Measurements from ENCODE around the gene EGFL7.

Gene EGFL7

GRCh38 chr9:136711751-136712689, 49.3 kb downstream of the EGFL7 start, which contains the start of gene DIPK1B:
Gene DIPK1B, plus strand, starts transcription at chr9:136712572. Its CDS starts 94 bp downstream, at chr9:136712666.
- Histone ChIP-seq H3K9me3 (ENCODE audit: insufficient read depth, low read length) (no peaks in the 10 kb centered on the region), H3K36me3 (ENCODE audit: insufficient read depth, insufficient read length, low read length) (peaks cover 5% of the 10 kb centered on the region), H3K4me3 (ENCODE audit: insufficient read length, low read depth) (peak within 1 kb of the TSS; percentile 72), H3K4me1 (ENCODE audit: insufficient read depth, insufficient read length) (peaks cover 34% of the 10 kb centered on the region), H3K9ac (ENCODE audit: insufficient read length, low read depth) (peak within 1 kb of the TSS; percentile 87), H3K27me3 (ENCODE audit: insufficient read depth, insufficient read length) (peaks cover 9% of the 10 kb centered on the region)
- DNase-seq (ENCODE audit: low read depth, low spot score): no peak
- TF ChIP-seq SUZ12 (IDR thresholded peaks at IDR 0.05; ENCODE audit: extremely low read depth, insufficient read depth, insufficient read length) (no peak), ZNF274 (IDR thresholded peaks at IDR 0.05; ENCODE audit: low read depth, low read length) (no peak), YY1 (IDR thresholded peaks at IDR 0.05; ENCODE audit: insufficient read depth, insufficient read length) (no peak)

- peaks cover 9% of the 10 kb centered on the region for H3K27me3 ChIP-seq (ENCODE audit: insufficient read depth, insufficient read length)
- peaks cover 36% of the 10 kb centered on the region for H3K4me1 ChIP-seq (ENCODE audit: insufficient read depth, insufficient read length)
- peak overlapping the region; percentile 67 for H3K4me3 ChIP-seq (ENCODE audit: insufficient read length, low read depth)
- TF ChIP-seq ZNF274 (IDR thresholded peaks at IDR 0.05; ENCODE audit: low read depth, low read length): no peak
- no peak for TF ChIP-seq YY1 (IDR thresholded peaks at IDR 0.05; ENCODE audit: insufficient read depth, insufficient read length)
- TF ChIP-seq SUZ12 (IDR thresholded peaks at IDR 0.05; ENCODE audit: extremely low read depth, insufficient read depth, insufficient read length): no peak
- H3K9me3 ChIP-seq (ENCODE audit: insufficient read depth, low read length): no peaks in the 10 kb centered on the region
- DNase-seq (ENCODE audit: low read depth, low spot score): no peak
- H3K36me3 ChIP-seq (ENCODE audit: insufficient read depth, insufficient read length, low read length): peaks cover 5% of the 10 kb centered on the region
- H3K9ac ChIP-seq (ENCODE audit: insufficient read length, low read depth): peak overlapping the region; percentile 87
Measured at GRCh38 chr9:136712690-136713544, 50.2 kb downstream of the EGFL7 start.

DNA sequence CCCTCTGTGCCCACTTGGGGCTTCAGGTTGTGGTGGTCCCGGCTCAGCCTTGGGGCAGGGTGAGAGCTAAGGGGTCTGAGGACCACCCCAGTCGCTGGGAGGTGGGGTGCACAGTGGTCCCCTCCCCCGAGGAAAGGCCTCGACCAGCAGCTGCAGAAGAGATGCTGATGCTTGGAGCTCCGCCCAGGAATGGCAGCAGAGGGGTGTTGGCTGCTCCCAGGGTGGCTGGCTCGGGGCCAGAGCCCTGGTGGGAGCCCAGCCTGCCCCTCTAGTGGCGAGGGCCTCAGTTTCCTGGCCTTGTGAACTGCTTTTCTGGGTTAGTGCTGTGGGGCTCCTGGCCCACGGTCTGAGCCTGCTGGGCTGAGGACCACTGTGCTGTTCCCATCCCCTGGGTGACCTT, 50.8 kb downstream of the EGFL7 start:
- H3K9ac ChIP-seq (ENCODE audit: insufficient read length, low read depth): peak overlapping the region; percentile 87
- peaks cover 36% of the 10 kb centered on the region for H3K4me1 ChIP-seq (ENCODE audit: insufficient read depth, insufficient read length)
- peaks cover 5% of the 10 kb centered on the region for H3K36me3 ChIP-seq (ENCODE audit: insufficient read depth, insufficient read length, low read length)
- DNase-seq (ENCODE audit: low read depth, low spot score): no peak
- peak overlapping the region; percentile 67 for H3K4me3 ChIP-seq (ENCODE audit: insufficient read length, low read depth)
- TF ChIP-seq ZNF274 (IDR thresholded peaks at IDR 0.05; ENCODE audit: low read depth, low read length) (no peak), SUZ12 (IDR thresholded peaks at IDR 0.05; ENCODE audit: extremely low read depth, insufficient read depth, insufficient read length) (no peak), YY1 (IDR thresholded peaks at IDR 0.05; ENCODE audit: insufficient read depth, insufficient read length) (no peak)
- H3K9me3 ChIP-seq (ENCODE audit: insufficient read depth, low read length): no peaks in the 10 kb centered on the region
- H3K27me3 ChIP-seq (ENCODE audit: insufficient read depth, insufficient read length): peaks cover 9% of the 10 kb centered on the region

- TF ChIP-seq YY1 (IDR thresholded peaks at IDR 0.05; ENCODE audit: insufficient read depth, insufficient read length) (no peak), ZNF274 (IDR thresholded peaks at IDR 0.05; ENCODE audit: low read depth, low read length) (no peak), SUZ12 (IDR thresholded peaks at IDR 0.05; ENCODE audit: extremely low read depth, insufficient read depth, insufficient read length) (no peak)
- Histone ChIP-seq H3K4me3 (ENCODE audit: insufficient read length, low read depth) (no peak overlapping the region), H3K4me1 (ENCODE audit: insufficient read depth, insufficient read length) (peaks cover 37% of the 10 kb centered on the region), H3K36me3 (ENCODE audit: insufficient read depth, insufficient read length, low read length) (peaks cover 5% of the 10 kb centered on the region), H3K27me3 (ENCODE audit: insufficient read depth, insufficient read length) (peaks cover 9% of the 10 kb centered on the region), H3K9me3 (ENCODE audit: insufficient read depth, low read length) (no peaks in the 10 kb centered on the region), H3K9ac (ENCODE audit: insufficient read length, low read depth) (peak overlapping the region; percentile 87)
- no peak for DNase-seq (ENCODE audit: low read depth, low spot score)
Measured at GRCh38 chr9:136714096-136714892, 51.6 kb downstream of the EGFL7 start.

GRCh38 chr9:136714893-136715274, 52.2 kb downstream of the EGFL7 start:
- Histone ChIP-seq H3K9me3 (ENCODE audit: insufficient read depth, low read length) (no peaks in the 10 kb centered on the region), H3K36me3 (ENCODE audit: insufficient read depth, insufficient read length, low read length) (peaks cover 5% of the 10 kb centered on the region), H3K9ac (ENCODE audit: insufficient read length, low read depth) (peak overlapping the region; percentile 64), H3K27me3 (ENCODE audit: insufficient read depth, insufficient read length) (peaks cover 8% of the 10 kb centered on the region), H3K4me1 (ENCODE audit: insufficient read depth, insufficient read length) (peaks cover 36% of the 10 kb centered on the region), H3K4me3 (ENCODE audit: insufficient read length, low read depth) (no peak overlapping the region)
- DNase-seq (ENCODE audit: low read depth, low spot score): no peak
- no peak for TF ChIP-seq ZNF274 (IDR thresholded peaks at IDR 0.05; ENCODE audit: low read depth, low read length)
- no peak for TF ChIP-seq YY1 (IDR thresholded peaks at IDR 0.05; ENCODE audit: insufficient read depth, insufficient read length)
- no peak for TF ChIP-seq SUZ12 (IDR thresholded peaks at IDR 0.05; ENCODE audit: extremely low read depth, insufficient read depth, insufficient read length)

DNA sequence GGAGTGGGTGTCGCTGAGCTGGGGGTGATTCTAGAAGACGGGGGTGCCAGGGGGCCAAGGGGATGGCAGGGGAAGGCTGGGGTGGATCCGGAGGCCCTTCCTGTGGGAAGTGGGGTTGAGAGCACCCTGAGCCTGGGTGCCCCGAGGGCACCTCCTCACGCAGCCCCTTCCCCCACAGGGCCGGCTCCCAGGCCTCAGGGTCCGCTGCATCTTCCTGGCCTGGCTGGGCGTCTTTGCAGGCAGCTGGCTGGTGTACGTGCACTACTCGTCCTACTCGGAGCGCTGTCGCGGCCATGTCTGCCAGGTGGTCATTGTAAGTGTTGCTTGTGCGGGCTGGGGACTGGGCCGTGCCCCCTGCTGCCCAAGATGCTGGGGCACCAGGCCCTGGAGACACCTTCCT, 54.7 kb downstream of the EGFL7 start:
- Histone ChIP-seq H3K9me3 (ENCODE audit: insufficient read depth, low read length) (no peaks in the 10 kb centered on the region), H3K9ac (ENCODE audit: insufficient read length, low read depth) (peak overlapping the region; percentile 50), H3K4me1 (ENCODE audit: insufficient read depth, insufficient read length) (peaks cover 44% of the 10 kb centered on the region), H3K36me3 (ENCODE audit: insufficient read depth, insufficient read length, low read length) (peaks cover 21% of the 10 kb centered on the region), H3K27me3 (ENCODE audit: insufficient read depth, insufficient read length) (no peaks in the 10 kb centered on the region), H3K4me3 (ENCODE audit: insufficient read length, low read depth) (no peak overlapping the region)
- DNase-seq (ENCODE audit: low read depth, low spot score): no peak
- TF ChIP-seq YY1 (IDR thresholded peaks at IDR 0.05; ENCODE audit: insufficient read depth, insufficient read length) (no peak), ZNF274 (IDR thresholded peaks at IDR 0.05; ENCODE audit: low read depth, low read length) (no peak), SUZ12 (IDR thresholded peaks at IDR 0.05; ENCODE audit: extremely low read depth, insufficient read depth, insufficient read length) (no peak)

Data from NT2/D1 (cell line).